OCI-LY7 (cell line): ENCODE results near the gene TMPRSS11B. TPM values are rescaled to one million over a fixed set of nuclear protein-coding genes. Genes with fewer than 3 reads are reported as not detected.

Experiments used
- BruUV-seq: library from RNA; stranded (reverse); fragments of 400-500 nt; replicated peaks from 2 replicates; lab custom pipeline; 2021; lab: Mats Ljungman, UMichigan
- CTCF ChIA-PET: fragments of 300-600 bp; sonication (Branson Sonifier 250); formaldehyde crosslinking; loops from one replicate; lab custom pipeline; 2022; ENCODE audit warnings: antibody characterized with exemption; ENCODE audit not compliant: unreplicated experiment; lab: Charles Lee
- POLR2A ChIA-PET: fragments of 300-600 bp; sonication (Branson Sonifier 250); formaldehyde crosslinking; loops from one replicate; lab custom pipeline; 2022; ENCODE audit warnings: antibody characterized with exemption; lab: Charles Lee
- DNase-seq: peaks from one replicate; pipeline ENCODE4 v3.0.0-alpha.2; 2015; ENCODE audit warnings: low spot score
- H2AFZ ChIP-seq: fragments of 200-600 bp; sonication (generic), shearing (Covaris generic); 2 replicates; pipeline ENCODE4 v1.6.1; 2014; ENCODE audit warnings: mild to moderate bottlenecking, antibody characterized with exemption, low read length, moderate library complexity
- H3K27ac ChIP-seq: fragments of 200-600 bp; sonication (generic); 2 replicates; pipeline ENCODE4 v1.5.1; 2014; ENCODE audit warnings: mixed run types, low read depth, mild to moderate bottlenecking, moderate library complexity, low read length, inconsistent platforms; ENCODE audit not compliant: poor library complexity, severe bottlenecking
- H3K36me3 ChIP-seq: fragments of 200-600 bp; sonication (generic); 2 replicates; pipeline ENCODE4 v1.6.1; 2014; ENCODE audit warnings: mild to moderate bottlenecking, antibody characterized with exemption, low read length, moderate library complexity, mixed read lengths; ENCODE audit not compliant: insufficient read depth
- H3K4me1 ChIP-seq: fragments of 200-600 bp; sonication (generic); 2 replicates; pipeline ENCODE4 v1.5.1; 2014; ENCODE audit warnings: mild to moderate bottlenecking, low read length; ENCODE audit not compliant: insufficient read depth, poor library complexity, severe bottlenecking
- H3K4me2 ChIP-seq: fragments of 200-600 bp; sonication (generic); 2 replicates; pipeline ENCODE4 v1.6.1; 2014; ENCODE audit warnings: mild to moderate bottlenecking, low read length
- H3K4me3 ChIP-seq: fragments of 200-600 bp; sonication (generic); 2 replicates; pipeline ENCODE4 v1.5.1; 2014; ENCODE audit warnings: mild to moderate bottlenecking, low read depth, low read length; ENCODE audit not compliant: poor library complexity, severe bottlenecking
- H3K79me2 ChIP-seq: fragments of 200-600 bp; sonication (generic); 2 replicates; pipeline ENCODE4 v1.6.1; 2016; ENCODE audit warnings: low read depth, mild to moderate bottlenecking, low read length, moderate library complexity, mixed read lengths; ENCODE audit not compliant: insufficient read depth
- H3K9me2 ChIP-seq: fragments of 200-600 bp; sonication (generic); 2 replicates; pipeline ENCODE4 v1.6.1; 2016; ENCODE audit warnings: mild to moderate bottlenecking, low read length, mixed read lengths; ENCODE audit not compliant: insufficient read depth
- H3K9me3 ChIP-seq: fragments of 200-600 bp; sonication (generic); 2 replicates; pipeline ENCODE4 v1.6.1; 2014; ENCODE audit warnings: mild to moderate bottlenecking, mixed run types, low read length, mixed read lengths
- H4K20me1 ChIP-seq: fragments of 200-600 bp; sonication (generic); 2 replicates; pipeline ENCODE4 v1.6.1; 2014; ENCODE audit warnings: mild to moderate bottlenecking, antibody characterized with exemption, low read length, moderate library complexity, mixed read lengths; ENCODE audit not compliant: insufficient read depth
- EZH2phosphoT487 ChIP-seq: fragments of 200-600 bp; sonication (generic); IDR thresholded peaks from 2 replicates; pipeline ENCODE4 v1.6.1; 2018; ENCODE audit warnings: low read depth, borderline replicate concordance, mild to moderate bottlenecking, mixed run types, antibody characterized with exemption, low read length, moderate library complexity, mixed read lengths
- intact Hi-C: fragments of 100-400 bp; cut with micrococcal nuclease; formaldehyde crosslinking; loops from one replicate; pipeline ENCODE4 v1.10.0; 2022; ENCODE audit not compliant: unreplicated experiment
- total RNA-seq, 2 experiments: library from RNA; depleted of rRNA in 1 of 2; stranded (reverse); fragments of >200 nt in 1 of 2; shearing (Covaris generic) in 1 of 2; gene quantifications; 2 replicates each; pipeline ENCODE4 v1.2.3, GENCODE V29; 2014 to 2022
- TF ChIP-seq, protein P1 (sequence below): fragments of 200-600 bp; sonication (generic); conservative IDR thresholded peaks from 2 replicates; pipeline ENCODE4 v1.5.1; 2014; ENCODE audit warnings: mild to moderate bottlenecking, antibody characterized with exemption, low read length, moderate library complexity, mixed read lengths

TMPRSS11B gene
- total RNA-seq, 2 experiments from 2014 or later: not detected

DNA sequence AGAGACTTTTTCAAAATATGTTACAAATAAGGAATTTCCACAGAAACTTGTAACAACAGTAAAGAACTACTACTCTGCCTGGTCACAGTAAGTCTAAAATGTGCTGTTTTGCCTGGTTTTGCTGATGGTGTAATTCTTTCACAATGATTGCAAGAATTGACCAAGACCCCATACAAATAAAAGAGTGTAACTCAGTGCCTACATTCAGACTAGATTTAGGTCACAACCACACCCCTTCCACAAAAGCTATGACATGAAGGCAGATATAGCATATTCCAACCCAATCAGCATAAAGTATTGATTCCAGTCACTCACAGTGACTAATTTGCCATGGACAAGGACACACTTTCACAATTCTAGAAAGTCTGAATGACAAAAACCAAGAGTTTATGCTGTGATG is 62.1 kb downstream of the TMPRSS11B start:
- Histone ChIP-seq H3K4me1 (no peaks in the 10 kb centered on the region), H2AFZ (no peak overlapping the region), H4K20me1 (no peaks in the 10 kb centered on the region), H3K9me2 (no peaks in the 10 kb centered on the region), H3K36me3 (no peaks in the 10 kb centered on the region), H3K9me3 (no peaks in the 10 kb centered on the region), H3K4me3 (no peak overlapping the region), H3K4me2 (no peak overlapping the region), H3K27ac (no peak overlapping the region), H3K79me2 (no peaks in the 10 kb centered on the region)
- no TSS peak for BruUV-seq
- ChIA-PET POLR2A (no interaction called here), CTCF (no interaction called here)
- DNase-seq: no peak
- no peak for TF ChIP-seq EZH2phosphoT487
- TF ChIP-seq, protein P1, sequence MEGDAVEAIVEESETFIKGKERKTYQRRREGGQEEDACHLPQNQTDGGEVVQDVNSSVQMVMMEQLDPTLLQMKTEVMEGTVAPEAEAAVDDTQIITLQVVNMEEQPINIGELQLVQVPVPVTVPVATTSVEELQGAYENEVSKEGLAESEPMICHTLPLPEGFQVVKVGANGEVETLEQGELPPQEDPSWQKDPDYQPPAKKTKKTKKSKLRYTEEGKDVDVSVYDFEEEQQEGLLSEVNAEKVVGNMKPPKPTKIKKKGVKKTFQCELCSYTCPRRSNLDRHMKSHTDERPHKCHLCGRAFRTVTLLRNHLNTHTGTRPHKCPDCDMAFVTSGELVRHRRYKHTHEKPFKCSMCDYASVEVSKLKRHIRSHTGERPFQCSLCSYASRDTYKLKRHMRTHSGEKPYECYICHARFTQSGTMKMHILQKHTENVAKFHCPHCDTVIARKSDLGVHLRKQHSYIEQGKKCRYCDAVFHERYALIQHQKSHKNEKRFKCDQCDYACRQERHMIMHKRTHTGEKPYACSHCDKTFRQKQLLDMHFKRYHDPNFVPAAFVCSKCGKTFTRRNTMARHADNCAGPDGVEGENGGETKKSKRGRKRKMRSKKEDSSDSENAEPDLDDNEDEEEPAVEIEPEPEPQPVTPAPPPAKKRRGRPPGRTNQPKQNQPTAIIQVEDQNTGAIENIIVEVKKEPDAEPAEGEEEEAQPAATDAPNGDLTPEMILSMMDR: no peak
- intact Hi-C loops: no loop called here

DNA sequence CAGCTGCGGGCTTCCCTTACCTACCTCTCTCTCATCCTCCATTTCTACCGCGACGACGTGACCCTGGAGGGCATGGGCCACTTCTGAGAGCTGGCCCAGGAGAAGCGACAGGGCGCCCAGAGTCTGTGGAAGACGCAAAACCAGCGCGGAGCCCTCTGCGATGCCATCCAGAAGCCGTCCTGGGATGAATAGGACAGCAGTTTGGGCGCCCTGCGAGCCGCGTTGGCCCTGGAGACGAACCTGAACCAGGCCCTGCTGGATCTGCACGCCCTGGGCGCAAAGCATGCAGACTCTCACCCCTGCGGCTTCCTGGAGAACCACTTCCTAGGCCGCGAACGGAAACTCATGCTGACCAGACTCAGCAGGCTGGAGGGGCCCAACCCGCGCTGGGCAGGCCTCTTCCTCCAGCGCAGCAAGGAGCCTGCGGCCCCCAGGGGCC is 63.1 kb downstream of the TMPRSS11B start:
- CTCF ChIA-PET: no interaction called here

DNA sequence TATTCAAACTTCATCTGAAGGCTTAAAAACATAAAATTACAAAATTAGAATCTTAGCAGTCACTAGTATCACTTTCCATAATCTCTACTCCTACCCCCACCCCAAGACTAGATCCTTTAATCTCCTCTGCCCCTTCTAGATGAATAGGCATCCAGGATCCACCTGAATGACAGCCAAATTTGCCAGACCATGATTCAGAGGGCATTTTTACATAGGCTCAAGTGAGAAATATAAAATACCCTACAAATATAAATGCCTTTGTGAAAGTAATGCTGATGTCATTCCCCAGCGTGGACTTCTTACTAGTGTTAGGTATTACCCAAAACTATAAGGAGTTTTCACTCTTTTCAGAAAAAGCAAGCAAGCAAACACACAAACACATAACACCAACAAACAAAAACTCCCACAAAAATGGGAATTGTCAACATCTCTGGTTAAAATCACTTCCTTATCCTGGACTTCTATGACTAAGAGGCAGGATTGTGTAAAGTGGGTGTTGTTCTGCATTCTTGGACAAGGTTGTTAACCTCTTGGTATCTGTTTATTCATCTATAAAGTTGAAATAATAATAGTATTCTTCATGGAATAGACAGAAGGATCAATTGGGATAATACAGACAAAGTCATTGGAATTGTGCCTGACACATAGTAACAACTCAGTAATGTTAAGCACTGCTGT is 64.5 kb downstream of the TMPRSS11B start:
- intact Hi-C loops: no loop called here
- POLR2A ChIA-PET: no interaction called here
- Histone ChIP-seq H3K9me2 (no peaks in the 10 kb centered on the region), H3K27ac (no peak overlapping the region), H3K4me1 (no peaks in the 10 kb centered on the region), H3K36me3 (no peaks in the 10 kb centered on the region), H3K4me3 (no peak overlapping the region), H2AFZ (no peak overlapping the region), H4K20me1 (no peaks in the 10 kb centered on the region), H3K4me2 (no peak overlapping the region), H3K79me2 (no peaks in the 10 kb centered on the region), H3K9me3 (no peaks in the 10 kb centered on the region)
- no TSS peak for BruUV-seq
- TF ChIP-seq, protein P1: no peak
- TF ChIP-seq EZH2phosphoT487: no peak
- DNase-seq: no peak
- CTCF ChIA-PET: no interaction called here

More for the DNA sequence above, 63.1 kb downstream of the TMPRSS11B start:
- BruUV-seq: no TSS peak
- H4K20me1 ChIP-seq: no peaks in the 10 kb centered on the region
- no peak overlapping the region for H3K27ac ChIP-seq
- no peak overlapping the region for H3K4me2 ChIP-seq
- H3K79me2 ChIP-seq: no peaks in the 10 kb centered on the region
- no peak overlapping the region for H3K4me3 ChIP-seq
- no peaks in the 10 kb centered on the region for H3K36me3 ChIP-seq
- intact Hi-C loops: no loop called here
- H3K9me3 ChIP-seq: no peaks in the 10 kb centered on the region
- no peak for DNase-seq
- H3K9me2 ChIP-seq: no peaks in the 10 kb centered on the region
- H3K4me1 ChIP-seq: no peaks in the 10 kb centered on the region
- POLR2A ChIA-PET: no interaction called here
- TF ChIP-seq EZH2phosphoT487: no peak
- TF ChIP-seq, protein P1: no peak
- H2AFZ ChIP-seq: no peak overlapping the region
